LHCN-M2 (cell line): ENCODE measurements around the gene MYZAP. TPM values are rescaled to one million over a fixed set of nuclear protein-coding genes. Genes with fewer than 3 reads are reported as not detected.

Experiments used
- DNase-seq: peaks from one replicate; pipeline ENCODE4 v3.0.0-alpha.2; 2012; ENCODE audit warnings: low read depth
- total RNA-seq: library from RNA; depleted of rRNA; stranded (reverse); fragments of >200 nt; gene quantifications from 2 replicates; pipeline ENCODE4 v1.2.3, GENCODE V29; 2014

The MYZAP gene
- total RNA-seq, 1 experiment from 2014 or later, result 0.06 TPM

DNA sequence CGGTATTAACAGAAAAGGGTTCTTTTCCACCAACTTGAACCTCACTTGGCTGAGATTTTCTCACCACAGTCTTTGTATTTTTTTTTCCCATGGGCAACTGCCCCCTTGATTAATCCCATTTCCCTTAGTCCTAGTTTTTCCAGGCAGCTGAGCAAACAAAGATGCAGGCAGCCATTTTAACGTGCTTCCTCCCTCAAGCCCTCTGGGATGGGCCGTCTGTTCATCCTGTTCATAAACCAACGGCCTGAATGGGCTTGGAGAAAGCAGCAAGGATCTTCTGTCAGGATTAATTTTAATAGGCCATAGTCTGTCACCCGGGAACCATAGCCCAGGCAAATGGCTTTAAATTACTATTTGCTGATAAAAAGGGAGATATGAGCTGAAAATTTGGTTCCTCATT, 104.4 kb downstream of the MYZAP start:
- peak; percentile 76 for DNase-seq

DNA sequence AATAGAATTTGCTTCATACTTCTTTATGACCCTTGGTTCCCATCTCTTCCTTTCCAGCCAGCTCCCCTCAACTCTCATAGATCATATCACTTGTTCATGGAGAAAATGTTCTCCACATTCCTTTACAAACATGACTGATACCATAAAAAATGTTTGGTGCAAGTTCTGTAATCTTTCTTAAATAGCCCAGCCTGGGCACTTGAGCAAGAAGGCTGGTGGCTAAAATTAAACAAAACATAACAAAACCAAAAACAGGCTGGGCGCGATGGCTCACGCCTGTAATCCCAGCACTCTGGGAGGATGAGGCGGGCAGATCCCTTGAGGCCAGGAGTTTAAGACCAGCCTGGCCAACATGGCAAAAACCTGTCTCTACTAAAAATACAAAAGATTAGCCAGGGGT, 105.9 kb downstream of the MYZAP start:
- peak; percentile 77 for DNase-seq

DNA sequence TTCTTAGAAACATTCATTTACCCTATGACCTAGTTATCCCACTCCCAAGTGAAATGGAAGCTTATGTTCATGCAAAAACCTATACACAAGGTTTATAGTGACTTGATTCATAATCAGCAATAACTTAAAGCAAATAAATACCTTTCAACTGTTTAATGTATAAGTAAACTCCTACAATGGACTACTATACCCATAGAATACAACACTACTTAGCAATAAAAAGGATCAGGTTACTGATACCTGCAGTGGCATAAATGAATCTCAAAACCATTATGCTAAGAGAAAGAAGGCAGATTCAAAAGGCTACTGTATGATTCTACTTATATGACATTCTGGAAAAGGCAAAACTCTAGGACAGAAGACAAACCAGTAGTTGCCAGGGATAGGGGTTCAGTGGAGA, 106.5 kb downstream of the MYZAP start:
- DNase-seq, result no peak

GRCh38 chr15:57698991-57699390, 107.3 kb downstream of the MYZAP start:
- no peak for DNase-seq

DNA sequence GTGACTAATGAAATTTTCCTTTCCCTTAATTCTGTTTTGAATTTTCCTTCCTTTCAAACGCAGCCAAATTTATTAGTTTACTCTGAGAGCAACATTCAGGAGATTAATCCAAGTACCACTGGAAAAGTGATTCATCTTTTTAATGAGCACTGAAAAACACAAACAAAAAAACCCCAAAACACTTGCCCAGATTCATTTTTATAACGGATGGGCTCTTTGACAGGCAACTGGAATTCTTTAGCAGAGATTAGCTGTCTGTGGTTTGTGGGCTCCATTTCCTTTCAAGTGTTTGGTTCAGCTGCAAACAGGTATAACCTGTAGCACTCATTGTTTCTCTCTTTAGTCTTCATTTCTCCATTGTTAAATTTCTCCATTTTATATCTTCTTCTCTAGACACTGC, 111.7 kb downstream of the MYZAP start:
- peak; percentile 79 for DNase-seq

GRCh38 chr15:57704441-57704840, 112.7 kb downstream of the MYZAP start:
- DNase-seq, result no peak

GRCh38 chr15:57705746-57706404, 114.2 kb downstream of the MYZAP start:
- no peak for DNase-seq

DNA sequence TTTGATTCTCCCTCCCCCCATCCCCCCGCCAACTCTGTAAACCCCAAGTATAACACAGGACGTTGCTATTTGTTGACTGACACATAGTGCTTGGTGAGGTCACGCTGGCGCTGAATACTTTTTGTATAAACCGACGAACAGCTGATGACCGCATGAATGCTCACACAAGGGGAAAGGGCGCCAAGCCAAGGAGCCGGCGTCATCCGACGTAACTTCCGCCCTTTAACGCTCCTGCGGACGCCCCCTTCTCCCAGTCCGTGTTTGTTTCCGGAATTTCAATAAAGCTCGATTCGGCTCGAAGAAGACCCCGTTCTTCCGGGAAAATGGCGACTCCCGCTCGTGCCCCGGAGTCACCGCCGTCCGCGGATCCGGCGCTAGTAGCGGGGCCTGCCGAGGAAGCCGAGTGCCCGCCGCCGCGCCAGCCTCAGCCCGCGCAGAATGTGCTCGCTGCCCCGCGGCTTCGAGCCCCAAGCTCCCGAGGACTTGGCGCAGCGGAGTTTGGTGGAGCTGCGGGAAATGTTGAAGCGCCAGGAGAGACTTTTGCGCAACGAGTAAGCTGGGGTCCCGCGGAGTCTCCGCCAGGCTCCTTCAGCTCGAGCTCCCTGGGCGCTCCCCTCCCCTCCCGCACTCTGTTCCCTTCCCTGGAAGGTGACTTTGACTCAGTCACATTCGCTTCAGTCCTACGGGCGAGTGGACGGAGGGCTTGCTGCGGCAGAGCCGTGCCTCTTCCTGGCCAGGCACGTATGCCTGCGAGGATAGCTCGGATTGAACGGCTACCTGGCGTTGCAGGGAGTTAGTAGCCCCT, 114.9 kb downstream of the MYZAP start, which contains the start of gene POLR2M:
Gene POLR2M, plus strand, starts transcription at position 310 of the 805 bp plus-strand sequence. Its CDS starts 129 bp downstream, at position 439.
- DNase-seq, result peak; percentile 99

- no peak for DNase-seq
Observed at GRCh38 chr15:57708047-57708446, 116.3 kb downstream of the MYZAP start.

- no peak for DNase-seq
Observed at GRCh38 chr15:57718309-57718708, 126.6 kb downstream of the MYZAP start.

DNA sequence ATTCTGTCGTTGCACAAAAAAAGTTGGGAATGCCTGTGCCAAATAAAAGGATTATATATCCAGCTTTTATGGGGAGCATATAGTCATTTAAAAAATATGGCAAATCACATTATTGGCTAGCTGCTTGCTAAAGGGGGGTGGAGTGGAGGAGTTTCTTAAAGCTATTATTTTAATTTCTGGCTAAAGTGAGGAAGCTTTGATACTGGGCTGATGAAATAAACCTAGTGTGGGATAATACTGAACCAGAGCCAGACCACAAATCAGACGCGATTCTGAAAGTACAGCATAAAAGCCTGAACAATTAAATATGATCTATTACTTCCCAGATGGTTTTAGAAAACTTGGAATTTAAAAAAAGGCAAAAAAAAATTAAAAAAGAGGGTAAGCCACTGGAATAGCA, 129.2 kb downstream of the MYZAP start:
- peak; percentile 29 for DNase-seq

DNA sequence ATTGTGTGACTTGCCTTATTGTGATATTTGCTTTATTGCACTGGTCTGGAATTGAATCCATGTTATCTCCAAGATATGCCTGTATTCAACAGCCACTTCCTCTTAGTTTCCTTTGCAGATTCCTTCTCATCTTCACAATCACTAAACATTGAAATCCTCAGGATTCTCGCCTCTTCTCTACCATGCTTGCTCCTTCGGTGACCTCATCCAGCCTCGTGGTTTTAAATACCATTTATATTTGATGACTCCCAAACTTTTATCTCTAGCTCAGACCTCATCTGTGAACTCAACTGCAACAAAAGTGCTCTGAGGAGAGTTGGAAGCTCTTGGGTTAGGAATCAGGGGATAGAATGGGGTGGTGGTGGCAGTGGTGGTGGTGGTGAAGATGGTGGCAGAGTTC, 134.7 kb downstream of the MYZAP start:
- peak; percentile 30 for DNase-seq

DNA sequence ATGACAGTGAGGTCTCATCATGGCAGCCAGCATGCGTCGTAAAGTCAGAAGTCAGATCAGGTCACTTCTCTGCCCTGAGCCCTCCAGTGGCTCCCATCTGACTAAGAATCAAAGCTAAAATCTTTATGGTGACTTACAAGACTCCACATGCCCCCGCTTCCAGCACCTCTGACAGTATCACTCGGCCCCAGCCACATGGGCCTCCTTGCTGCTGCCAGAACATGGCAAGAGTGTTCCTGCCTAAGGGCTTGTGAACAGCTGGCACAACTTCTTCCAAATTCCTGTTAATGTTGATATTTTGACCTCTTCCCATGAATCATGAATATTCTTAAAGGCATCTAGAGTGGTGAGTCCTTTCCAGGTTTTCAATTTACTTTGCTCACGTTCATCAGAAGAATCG, 135.3 kb downstream of the MYZAP start:
- DNase-seq, result peak; percentile 86

GRCh38 chr15:57728436-57728835, 136.7 kb downstream of the MYZAP start:
- DNase-seq, result peak; percentile 46

- DNase-seq, result peak; percentile 94
Observed at GRCh38 chr15:57730876-57731275, 139.2 kb downstream of the MYZAP start.

DNA sequence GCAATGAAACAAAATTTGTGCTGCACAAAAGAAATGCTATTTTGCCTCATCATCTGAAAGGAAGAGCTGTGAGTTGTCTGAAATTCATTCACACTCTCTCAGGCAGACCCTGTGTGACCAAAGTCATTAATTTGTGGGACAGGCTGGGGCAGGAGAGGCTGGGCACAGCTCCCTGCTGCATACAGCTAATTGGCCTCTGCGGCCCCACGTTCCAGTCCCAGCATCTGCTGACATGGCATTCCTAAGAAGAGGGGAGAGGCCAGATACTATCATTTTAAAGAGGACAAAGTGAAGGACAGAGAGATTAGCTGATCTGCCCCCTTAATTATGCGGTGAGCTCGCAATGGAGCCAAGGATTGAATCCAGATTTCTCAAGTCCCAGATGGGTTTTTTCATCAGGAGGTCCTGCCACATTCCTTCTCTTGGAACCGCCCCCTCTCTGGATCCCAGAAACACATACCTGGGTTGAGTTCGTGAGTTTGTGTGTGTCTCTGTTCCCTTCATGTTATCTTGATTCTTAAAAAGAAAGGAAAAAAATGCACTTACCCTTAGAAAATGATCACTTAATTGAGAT, 139.9 kb downstream of the MYZAP start:
- no peak for DNase-seq

GRCh38 chr15:57732526-57733331, 141.0 kb downstream of the MYZAP start:
- peak; percentile 61 for DNase-seq

GRCh38 chr15:57734860-57735259, 143.2 kb downstream of the MYZAP start:
- no peak for DNase-seq
